ENCODE data around the gene KLHL24.

GRCh38 chr3:183680061-183680460 is 44.6 kb downstream of the KLHL24 start:
- TF ChIP-seq CTCF (optimal IDR thresholded peaks at IDR 0.05 in 1 of 3, IDR thresholded peaks at IDR 0.05 in 1 of 3, conservative IDR thresholded peaks at IDR 0.05 in 1 of 3; ENCODE audit: extremely low read depth in 1 of 3, insufficient read depth in 2 of 3, low read length in 3 of 3) (no peak), EZH2 (IDR thresholded peaks at IDR 0.05; ENCODE audit: low read length) (no peak)
